GM12892 (cell line): ENCODE data around the gene MLX. TPM values are rescaled to one million over a fixed set of nuclear protein-coding genes. Genes with fewer than 3 reads are reported as not detected.

Experiments used
- DNase-seq: peaks from one replicate; pipeline ENCODE4 v3.0.0; 2011; ENCODE audit not compliant: insufficient read length
- FAIRE-seq: peaks from 2 replicates; lab custom pipeline; 2011; peaks lifted over from hg19 to GRCh38; lab: Jason Lieb, UNC
- POLR2A ChIP-seq: IDR thresholded peaks from 2 replicates; pipeline ENCODE4 v1.6.1; 2011; ENCODE audit warnings: low read depth, low read length, control low read depth
- POLR2AphosphoS5 ChIP-seq: IDR thresholded peaks from 2 replicates; pipeline ENCODE4 v1.6.1; 2011; ENCODE audit warnings: low read depth, low read length, control low read depth
- TAF1 ChIP-seq: IDR thresholded peaks from 2 replicates; pipeline ENCODE4 v1.6.1; 2011; ENCODE audit warnings: low read depth, mild to moderate bottlenecking, control low read depth, low read length, borderline replicate concordance
- polyA plus RNA-seq: library from polyadenylated mRNA; unstranded; fragments of >200 nt; gene quantifications from one replicate; pipeline ENCODE4 v1.2.1, GENCODE V29; 2012; ENCODE audit warnings: missing spikeins, inconsistent platforms; ENCODE audit not compliant: missing spikeins

The MLX gene
- 35.1 TPM for polyA plus RNA-seq

GRCh38 chr17:42566883-42567573 lies at the start of gene MLX:
Gene MLX (plus strand): TSS chr17:42567100. CDS start chr17:42567125, 25 bp downstream.
- TF ChIP-seq TAF1 (peak; percentile 22; the same call in 1 of the 2 replicates), POLR2AphosphoS5 (peak; percentile 67; the same call in 1 of the 2 replicates), POLR2A (no peak; the same call in 1 of the 2 replicates)
- FAIRE-seq (peak; percentile 95), DNase-seq (peak; percentile 100)

- FAIRE-seq, result peak; percentile 72
- TF ChIP-seq TAF1, result no peak
- TF ChIP-seq POLR2AphosphoS5, result no peak
- TF ChIP-seq POLR2A, result no peak
- DNase-seq, result peak; percentile 73
Measured at GRCh38 chr17:42517516-42517915, 49.4 kb upstream of the MLX start.

GRCh38 chr17:42518046-42518754 lies 48.7 kb upstream of the MLX start:
- TF ChIP-seq POLR2A, result no peak
- TF ChIP-seq POLR2AphosphoS5, result no peak
- TF ChIP-seq TAF1, result no peak
- FAIRE-seq (no peak), DNase-seq (no peak)

GRCh38 chr17:42518755-42519545 lies 48.0 kb upstream of the MLX start:
- no peak for DNase-seq

GRCh38 chr17:42519546-42520491 lies 47.1 kb upstream of the MLX start:
- DNase-seq, result no peak
- no peak for FAIRE-seq
- TF ChIP-seq TAF1, result no peak
- TF ChIP-seq POLR2A, result no peak
- no peak for TF ChIP-seq POLR2AphosphoS5

More at GRCh38 chr17:42518755-42519545, 48.0 kb upstream of the MLX start:
- FAIRE-seq, result no peak
- TF ChIP-seq POLR2A, result no peak
- TF ChIP-seq POLR2AphosphoS5, result no peak
- no peak for TF ChIP-seq TAF1

- TF ChIP-seq POLR2A (no peak), TAF1 (no peak), POLR2AphosphoS5 (no peak)
- DNase-seq (no peak), FAIRE-seq (no peak)
Measured at GRCh38 chr17:42520540-42520951, 46.4 kb upstream of the MLX start.

GRCh38 chr17:42521036-42521435 lies 45.9 kb upstream of the MLX start:
- TF ChIP-seq TAF1 (no peak), POLR2A (no peak), POLR2AphosphoS5 (no peak)
- no peak for DNase-seq
- FAIRE-seq, result no peak

- TF ChIP-seq TAF1 (no peak), POLR2A (no peak), POLR2AphosphoS5 (no peak)
- DNase-seq (no peak), FAIRE-seq (no peak)
Measured at GRCh38 chr17:42521666-42522262, 45.1 kb upstream of the MLX start.

- no peak for DNase-seq
- TF ChIP-seq TAF1 (no peak), POLR2A (no peak), POLR2AphosphoS5 (no peak)
- FAIRE-seq, result no peak
Measured at GRCh38 chr17:42522263-42522790, 44.6 kb upstream of the MLX start.
